Measurements from ENCODE around the gene SRBD1.

- TF ChIP-seq REST (IDR thresholded peaks at IDR 0.05) (no peak), CTCF (IDR thresholded peaks at IDR 0.05; ENCODE audit: low read depth, low read length, missing input control) (no peak), TAF1 (conservative IDR thresholded peaks at IDR 0.05) (no peak), GABPA (IDR thresholded peaks at IDR 0.05 in 1 of 2, conservative IDR thresholded peaks at IDR 0.05 in 1 of 2) (no peak), SP1 (IDR thresholded peaks at IDR 0.05) (no peak), MAX (IDR thresholded peaks at IDR 0.05) (no peak), RAD21 (IDR thresholded peaks at IDR 0.05) (no peak), ZBTB33 (IDR thresholded peaks at IDR 0.05) (no peak), FOXA1 (IDR thresholded peaks at IDR 0.05) (no peak), RXRA (IDR thresholded peaks at IDR 0.05) (no peak), FOXA2 (IDR thresholded peaks at IDR 0.05) (no peak), YY1 (IDR thresholded peaks at IDR 0.05) (no peak)
Measured at GRCh38 chr2:45435316-45435715, 175.8 kb downstream of the SRBD1 start.
